AG04449 (cell line): ENCODE results near the gene SVIP.

Experiments used
- CTCF ChIA-PET: fragments of 350-600 bp; formaldehyde crosslinking; extraction: SDS; loops from one replicate; lab custom pipeline; 2021; ENCODE audit warnings: antibody characterized with exemption; lab: Yijun Ruan, JAX
- POLR2A ChIA-PET: fragments of 400-600, 350-600 bp; formaldehyde crosslinking; extraction: SDS; loops from one replicate; lab custom pipeline; 2020; ENCODE audit warnings: antibody characterized with exemption, inconsistent platforms; lab: Yijun Ruan, JAX
- DNase-seq: peaks from one replicate; pipeline ENCODE4 v3.0.0-alpha.2; 2010; ENCODE audit warnings: low read depth, low spot score
- H3K4me3 ChIP-seq: 2 replicates; pipeline ENCODE4 v1.5.1; 2011; ENCODE audit warnings: low read depth, mild to moderate bottlenecking, control low read depth, low read length
- TF ChIP-seq, protein P1 (sequence below): IDR thresholded peaks from one replicate; pipeline ENCODE4 v1.5.1; 2011; ENCODE audit warnings: mild to moderate bottlenecking, moderate library complexity, low read length, control low read depth, inconsistent platforms; ENCODE audit not compliant: insufficient read depth; ENCODE audit errors: missing control alignments

Gene SVIP

GRCh38 chr11:22778642-22779041, 51.0 kb downstream of the SVIP start:
- CTCF ChIA-PET = interaction anchor here (1.3 to 2.2 kb wide), 2 partner anchors 9 to 474 kb away, joined by 3 to 8 read pairs; no protein-coding TSS in a partner anchor
- DNase-seq = no peak

GRCh38 chr11:22775248-22775647, 54.4 kb downstream of the SVIP start:
- CTCF ChIA-PET = interaction anchor here (2.4 kb wide), 1 partner anchor 12 kb away, joined by 12 read pairs; no protein-coding TSS in a partner anchor
- no peak overlapping the region for H3K4me3 ChIP-seq
- no peak for DNase-seq
- TF ChIP-seq, protein P1, sequence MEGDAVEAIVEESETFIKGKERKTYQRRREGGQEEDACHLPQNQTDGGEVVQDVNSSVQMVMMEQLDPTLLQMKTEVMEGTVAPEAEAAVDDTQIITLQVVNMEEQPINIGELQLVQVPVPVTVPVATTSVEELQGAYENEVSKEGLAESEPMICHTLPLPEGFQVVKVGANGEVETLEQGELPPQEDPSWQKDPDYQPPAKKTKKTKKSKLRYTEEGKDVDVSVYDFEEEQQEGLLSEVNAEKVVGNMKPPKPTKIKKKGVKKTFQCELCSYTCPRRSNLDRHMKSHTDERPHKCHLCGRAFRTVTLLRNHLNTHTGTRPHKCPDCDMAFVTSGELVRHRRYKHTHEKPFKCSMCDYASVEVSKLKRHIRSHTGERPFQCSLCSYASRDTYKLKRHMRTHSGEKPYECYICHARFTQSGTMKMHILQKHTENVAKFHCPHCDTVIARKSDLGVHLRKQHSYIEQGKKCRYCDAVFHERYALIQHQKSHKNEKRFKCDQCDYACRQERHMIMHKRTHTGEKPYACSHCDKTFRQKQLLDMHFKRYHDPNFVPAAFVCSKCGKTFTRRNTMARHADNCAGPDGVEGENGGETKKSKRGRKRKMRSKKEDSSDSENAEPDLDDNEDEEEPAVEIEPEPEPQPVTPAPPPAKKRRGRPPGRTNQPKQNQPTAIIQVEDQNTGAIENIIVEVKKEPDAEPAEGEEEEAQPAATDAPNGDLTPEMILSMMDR = no peak
- POLR2A ChIA-PET = no interaction called here

More at GRCh38 chr11:22778642-22779041, 51.0 kb downstream of the SVIP start:
- POLR2A ChIA-PET = no interaction called here
- no peak overlapping the region for H3K4me3 ChIP-seq
- TF ChIP-seq, protein P1 = no peak

DNA sequence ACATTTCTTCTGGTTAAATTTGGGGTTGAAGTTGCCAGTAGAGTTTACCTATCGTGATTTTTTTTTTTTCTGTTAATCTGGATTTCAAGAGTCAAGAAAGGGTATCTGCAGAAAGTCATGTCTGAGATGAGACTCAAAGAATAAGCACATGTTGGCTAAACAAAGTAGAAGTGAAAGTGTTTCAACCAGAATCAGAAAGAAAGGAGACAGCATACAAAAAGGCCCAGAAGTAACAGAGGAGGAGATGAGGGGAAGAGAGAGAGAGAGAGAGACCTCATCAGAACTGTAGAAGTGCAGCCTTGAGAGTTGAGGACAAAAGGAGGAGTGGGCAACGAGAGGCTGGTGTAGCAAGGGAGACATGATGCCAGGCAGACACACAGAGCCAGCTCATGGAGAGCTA, 54.9 kb downstream of the SVIP start:
- ChIA-PET POLR2A (no interaction called here), CTCF (interaction anchor here (2.4 kb wide), 1 partner anchor 13 kb away, joined by 12 read pairs; no protein-coding TSS in a partner anchor)
- no peak overlapping the region for H3K4me3 ChIP-seq
- TF ChIP-seq, protein P1 = no peak
- DNase-seq = no peak

GRCh38 chr11:22769081-22769480, 60.5 kb downstream of the SVIP start:
- ChIA-PET POLR2A (no interaction called here), CTCF (interaction anchor here (3.2 kb wide), 1 partner anchor 18 kb away, joined by 10 read pairs; no protein-coding TSS in a partner anchor)
- no peak overlapping the region for H3K4me3 ChIP-seq
- TF ChIP-seq, protein P1 = no peak
- no peak for DNase-seq
